Cardiac fibroblast (primary cell): ENCODE measurements around the gene DNAJC27.

Source experiments
- DNase-seq, 2 donors: peaks; one replicate each; pipeline versions ENCODE4 v3.0.0 to v3.0.0-alpha.2; 2010; ENCODE audit warnings: low read depth in 2 of 2
- H3K4me3 ChIP-seq, 2 donors: replicated peaks in 1 of 2; 1 replicate in 1 of 2; 2 replicates in 1 of 2; pipeline ENCODE4 v1.5.1; 2011; ENCODE audit warnings: low read depth in 2 of 2, low read length in 2 of 2, mild to moderate bottlenecking in 2 of 2, moderate library complexity in 1 of 2
- CTCF ChIP-seq: IDR thresholded peaks from one replicate; pipeline ENCODE4 v1.5.1; 2011; ENCODE audit warnings: low read depth, mild to moderate bottlenecking, low read length, inconsistent platforms

The DNAJC27 gene

GRCh38 chr2:24912523-24912922 lies 59.2 kb downstream of the DNAJC27 start:
- no peak for TF ChIP-seq CTCF
- DNase-seq = no peak
- H3K4me3 ChIP-seq = no peak overlapping the region

GRCh38 chr2:24910245-24910644 lies 61.5 kb downstream of the DNAJC27 start:
- TF ChIP-seq CTCF = no peak

GRCh38 chr2:24909555-24910177 lies 62.1 kb downstream of the DNAJC27 start:
- DNase-seq = no peak
- no peak for TF ChIP-seq CTCF
- H3K4me3 ChIP-seq = no peak overlapping the region

More at GRCh38 chr2:24910245-24910644, 61.5 kb downstream of the DNAJC27 start:
- no peak for DNase-seq
- no peak overlapping the region for H3K4me3 ChIP-seq

GRCh38 chr2:24908461-24908901 lies 63.3 kb downstream of the DNAJC27 start:
- no peak overlapping the region for H3K4me3 ChIP-seq
- no peak for DNase-seq
- no peak for TF ChIP-seq CTCF

- DNase-seq = peak; percentile 41 to 43
- no peak overlapping the region for H3K4me3 ChIP-seq
- TF ChIP-seq CTCF = no peak
Measured at GRCh38 chr2:24907116-24907515, 64.6 kb downstream of the DNAJC27 start.

GRCh38 chr2:24906466-24906865 lies 65.3 kb downstream of the DNAJC27 start:
- no peak overlapping the region for H3K4me3 ChIP-seq
- no peak for DNase-seq
- TF ChIP-seq CTCF = no peak
